Measurements from ENCODE around the gene RASSF7.

GRCh38 chr11:560305-561147 lies at the start of gene RASSF7, which contains the start of gene LMNTD2:
- TF ChIP-seq CTCF (IDR thresholded peaks at IDR 0.05; ENCODE audit: low read length) (no peak), EZH2 (IDR thresholded peaks at IDR 0.05; ENCODE audit: borderline replicate concordance, low read length) (no peak)
